PC-9 (cell line): ENCODE measurements around the gene SMCO3. TPM values are rescaled to one million over a fixed set of nuclear protein-coding genes. Genes with fewer than 3 reads are reported as not detected.

ENCODE experiments used
- BruUV-seq: library from RNA; stranded (reverse); fragments of 400-500 nt; replicated peaks from 2 replicates; lab custom pipeline; 2021; lab: Mats Ljungman, UMichigan
- CTCF ChIA-PET: fragments of 300-600 bp; sonication (Branson Sonifier 250); formaldehyde crosslinking; loops from one replicate; lab custom pipeline; 2022; ENCODE audit warnings: antibody characterized with exemption; lab: Charles Lee
- POLR2A ChIA-PET: fragments of 300-600 bp; sonication (Branson Sonifier 250); formaldehyde crosslinking; loops from one replicate; lab custom pipeline; 2022; ENCODE audit warnings: antibody characterized with exemption; ENCODE audit not compliant: unreplicated experiment; lab: Charles Lee
- DNase-seq, 2 experiments: peaks; one replicate each; pipeline versions ENCODE4 v3.0.0 to v3.0.0-alpha.2; 2015 to 2022; ENCODE audit warnings: mixed read lengths in 1 of 2
- H2AFZ ChIP-seq: fragments of 200-600 bp; sonication (generic); 2 replicates; pipeline ENCODE4 v1.8.1; 2017; ENCODE audit warnings: antibody characterized with exemption
- H3F3A ChIP-seq: fragments of 200-600 bp; sonication (generic); 2 replicates; pipeline ENCODE4 v1.8.1; 2017; ENCODE audit warnings: antibody characterized with exemption, mild to moderate bottlenecking, low read depth; ENCODE audit not compliant: insufficient read depth
- H3K27ac ChIP-seq: fragments of 200-600 bp; sonication (generic); 2 replicates; pipeline ENCODE4 v1.6.1; 2016; ENCODE audit warnings: mixed run types
- H3K27me3 ChIP-seq: fragments of 200-600 bp; sonication (generic); 2 replicates; pipeline ENCODE4 v1.6.1; 2016; ENCODE audit warnings: low read depth, mixed run types; ENCODE audit not compliant: insufficient read depth
- H3K36me3 ChIP-seq: fragments of 200-600 bp; sonication (generic); 2 replicates; pipeline ENCODE4 v1.6.1; 2016; ENCODE audit warnings: low read depth, mixed run types
- H3K4me1 ChIP-seq: fragments of 200-600 bp; sonication (generic); replicated peaks from 2 replicates; pipeline ENCODE4 v1.6.1; 2016; ENCODE audit warnings: mixed run types; ENCODE audit not compliant: insufficient read depth
- H3K4me2 ChIP-seq: fragments of 200-600 bp; sonication (generic); 2 replicates; pipeline ENCODE4 v1.6.1; 2017; ENCODE audit warnings: mixed run types
- H3K4me3 ChIP-seq: fragments of 200-600 bp; sonication (generic); 2 replicates; pipeline ENCODE4 v1.6.1; 2016; ENCODE audit warnings: mixed run types
- H3K79me2 ChIP-seq: fragments of 200-600 bp; sonication (generic); 2 replicates; pipeline ENCODE4 v1.6.1; 2017; ENCODE audit warnings: low read depth, mixed run types
- H3K9me2 ChIP-seq: fragments of 200-600 bp; sonication (generic); 2 replicates; pipeline ENCODE4 v1.8.1; 2017; ENCODE audit warnings: mild to moderate bottlenecking; ENCODE audit not compliant: insufficient read depth
- H3K9me3 ChIP-seq: fragments of 200-600 bp; sonication (generic); 2 replicates; pipeline ENCODE4 v1.8.1; 2016; ENCODE audit warnings: low read depth; ENCODE audit not compliant: insufficient read depth
- H4K20me1 ChIP-seq: fragments of 200-600 bp; sonication (generic); 2 replicates; pipeline ENCODE4 v1.8.1; 2017; ENCODE audit not compliant: insufficient read depth
- EZH2 ChIP-seq: fragments of 200-600 bp; sonication (generic); IDR thresholded peaks from 2 replicates; pipeline ENCODE4 v1.8.0; 2017; ENCODE audit warnings: antibody characterized with exemption, low read depth
- intact Hi-C: fragments of 100-400 bp; cut with micrococcal nuclease; formaldehyde crosslinking; loops from one replicate; pipeline ENCODE4 v1.10.0; 2022; ENCODE audit not compliant: unreplicated experiment
- total RNA-seq: library from RNA; stranded (reverse); gene quantifications from 2 replicates; pipeline ENCODE4 v1.2.3, GENCODE V29; 2021
- TF ChIP-seq, protein P1 (sequence below): fragments of 200-600 bp; sonication (generic); conservative IDR thresholded peaks from 2 replicates; pipeline ENCODE4 v1.6.1; 2017; ENCODE audit warnings: mixed run types, antibody characterized with exemption, mild to moderate bottlenecking, moderate library complexity

The SMCO3 gene
- total RNA-seq, 1 experiment from 2014 or later, result not detected

DNA sequence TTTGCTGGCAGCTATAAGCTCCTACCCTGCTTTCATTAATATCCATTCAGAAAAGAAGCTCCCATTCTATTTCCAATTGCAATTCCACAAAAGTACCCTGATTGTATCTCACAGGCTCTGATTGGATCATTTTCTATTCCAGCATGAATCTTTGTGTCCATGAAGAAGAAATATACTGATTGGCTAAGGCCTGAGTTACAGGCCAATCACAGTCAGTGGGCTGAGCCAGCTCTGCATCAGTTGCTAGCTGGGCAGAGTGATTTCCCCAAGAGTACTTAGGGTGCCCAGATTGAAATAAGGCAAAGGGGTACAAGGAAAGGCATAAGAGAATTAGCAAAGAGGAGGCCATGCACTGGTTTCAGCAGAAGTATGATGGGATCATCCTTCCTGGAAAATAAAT lies 14.9 kb upstream of the SMCO3 start:
- Histone ChIP-seq H3K27me3 (no peaks in the 10 kb centered on the region), H3K79me2 (no peaks in the 10 kb centered on the region), H2AFZ (no peak overlapping the region), H3K4me3 (no peak overlapping the region), H4K20me1 (no peaks in the 10 kb centered on the region), H3K27ac (no peak overlapping the region), H3K36me3 (no peaks in the 10 kb centered on the region), H3F3A (no peaks in the 10 kb centered on the region), H3K9me3 (no peaks in the 10 kb centered on the region), H3K4me1 (no peaks in the 10 kb centered on the region), H3K4me2 (no peak overlapping the region), H3K9me2 (no peaks in the 10 kb centered on the region)
- DNase-seq, result no peak
- no TSS peak for BruUV-seq
- ChIA-PET POLR2A (interaction anchor here (0.7 kb wide), 1 partner anchor 18 kb away, joined by 6 read pairs; no protein-coding TSS in a partner anchor), CTCF (no interaction called here)
- intact Hi-C loops, result no loop called here
- TF ChIP-seq, protein P1, sequence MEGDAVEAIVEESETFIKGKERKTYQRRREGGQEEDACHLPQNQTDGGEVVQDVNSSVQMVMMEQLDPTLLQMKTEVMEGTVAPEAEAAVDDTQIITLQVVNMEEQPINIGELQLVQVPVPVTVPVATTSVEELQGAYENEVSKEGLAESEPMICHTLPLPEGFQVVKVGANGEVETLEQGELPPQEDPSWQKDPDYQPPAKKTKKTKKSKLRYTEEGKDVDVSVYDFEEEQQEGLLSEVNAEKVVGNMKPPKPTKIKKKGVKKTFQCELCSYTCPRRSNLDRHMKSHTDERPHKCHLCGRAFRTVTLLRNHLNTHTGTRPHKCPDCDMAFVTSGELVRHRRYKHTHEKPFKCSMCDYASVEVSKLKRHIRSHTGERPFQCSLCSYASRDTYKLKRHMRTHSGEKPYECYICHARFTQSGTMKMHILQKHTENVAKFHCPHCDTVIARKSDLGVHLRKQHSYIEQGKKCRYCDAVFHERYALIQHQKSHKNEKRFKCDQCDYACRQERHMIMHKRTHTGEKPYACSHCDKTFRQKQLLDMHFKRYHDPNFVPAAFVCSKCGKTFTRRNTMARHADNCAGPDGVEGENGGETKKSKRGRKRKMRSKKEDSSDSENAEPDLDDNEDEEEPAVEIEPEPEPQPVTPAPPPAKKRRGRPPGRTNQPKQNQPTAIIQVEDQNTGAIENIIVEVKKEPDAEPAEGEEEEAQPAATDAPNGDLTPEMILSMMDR, result no peak
- no peak for TF ChIP-seq EZH2

DNA sequence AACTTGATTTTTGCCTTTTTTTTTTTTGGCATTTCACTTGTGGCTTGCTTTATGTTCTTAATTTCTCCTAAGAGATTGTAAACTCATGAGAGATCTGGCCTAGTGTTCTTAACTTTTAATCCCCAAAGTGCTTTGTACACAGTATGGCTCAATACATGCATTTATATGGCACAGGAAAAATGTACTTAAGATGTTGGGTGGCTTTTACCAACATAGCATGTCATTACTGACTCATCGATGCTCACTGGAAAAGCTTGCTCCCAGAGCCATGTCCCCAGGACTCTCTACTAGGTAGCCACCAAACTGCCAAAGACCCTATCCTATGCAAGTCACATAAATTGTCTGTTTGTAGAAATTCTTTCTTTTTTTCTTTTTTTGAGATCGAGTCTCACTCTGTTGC lies 13.1 kb upstream of the SMCO3 start:
- Histone ChIP-seq H3K36me3 (no peaks in the 10 kb centered on the region), H3F3A (no peaks in the 10 kb centered on the region), H3K4me3 (no peak overlapping the region), H3K79me2 (no peaks in the 10 kb centered on the region), H3K4me1 (no peaks in the 10 kb centered on the region), H3K27ac (no peak overlapping the region), H3K27me3 (no peaks in the 10 kb centered on the region), H3K9me3 (no peaks in the 10 kb centered on the region), H3K9me2 (no peaks in the 10 kb centered on the region), H2AFZ (no peak overlapping the region), H3K4me2 (no peak overlapping the region), H4K20me1 (no peaks in the 10 kb centered on the region)
- DNase-seq, result no peak
- TF ChIP-seq, protein P1, result no peak
- TF ChIP-seq EZH2, result no peak
- ChIA-PET POLR2A (interaction anchor here (0.7 kb wide), 1 partner anchor 462 kb away, joined by 6 read pairs; no protein-coding TSS in a partner anchor), CTCF (no interaction called here)
- intact Hi-C loops, result no loop called here
- no TSS peak for BruUV-seq

DNA sequence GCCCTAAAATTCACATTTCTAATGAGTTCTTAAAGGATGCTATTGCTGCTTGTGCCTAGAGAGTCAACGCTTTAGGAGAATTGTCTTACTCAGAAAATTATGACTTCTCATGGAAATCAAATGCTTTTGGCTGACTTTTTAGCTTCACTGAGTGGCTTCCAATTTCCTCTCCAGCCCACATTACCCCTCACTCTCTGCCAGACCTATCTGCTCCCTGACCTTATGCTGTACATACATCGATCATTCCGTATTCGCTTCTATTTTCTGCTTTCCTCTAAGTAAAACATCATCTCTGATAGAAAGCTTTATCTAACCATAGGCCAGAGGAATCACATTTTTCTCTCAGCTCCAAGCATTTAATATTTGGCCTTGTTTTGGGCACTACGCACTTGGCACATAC lies 12.5 kb upstream of the SMCO3 start:
- DNase-seq, result no peak
- no peak overlapping the region for H3K27ac ChIP-seq
- TF ChIP-seq, protein P1, result no peak
- no peak for TF ChIP-seq EZH2
- no peaks in the 10 kb centered on the region for H3K4me1 ChIP-seq
- H3K4me3 ChIP-seq, result no peak overlapping the region
- H3K36me3 ChIP-seq, result no peaks in the 10 kb centered on the region
- no peak overlapping the region for H3K4me2 ChIP-seq
- no peaks in the 10 kb centered on the region for H3K9me3 ChIP-seq
- no TSS peak for BruUV-seq
- H3K9me2 ChIP-seq, result no peaks in the 10 kb centered on the region
- H3K27me3 ChIP-seq, result no peaks in the 10 kb centered on the region
- CTCF ChIA-PET, result no interaction called here
- 0 out of 2 replicates have a peak overlapping the region, but pooled peaks have one; percentile 45 for H2AFZ ChIP-seq
- POLR2A ChIA-PET, result interaction anchor here (0.7 kb wide), 1 partner anchor 461 kb away, joined by 6 read pairs; no protein-coding TSS in a partner anchor
- no peaks in the 10 kb centered on the region for H4K20me1 ChIP-seq
- intact Hi-C loops, result no loop called here
- H3K79me2 ChIP-seq, result no peaks in the 10 kb centered on the region
- no peaks in the 10 kb centered on the region for H3F3A ChIP-seq
